PC-3 (cell line): ENCODE results near the gene NCAPD2. TPM values are rescaled to one million over a fixed set of nuclear protein-coding genes. Genes with fewer than 3 reads are reported as not detected.

ENCODE experiments used
- ATAC-seq: fragments of 200-7000 bp; cut with Tn5 transposase; 2 replicates; pipeline ENCODE4 v1.9.1; 2020; ENCODE audit warnings: mild to moderate bottlenecking, moderate library complexity
- BruUV-seq: library from RNA; stranded (reverse); fragments of 400-500 nt; replicated peaks from 2 replicates; lab custom pipeline; 2021; lab: Mats Ljungman, UMichigan
- CTCF ChIA-PET: fragments of 300-600 bp; sonication (Branson Sonifier 250); formaldehyde crosslinking; loops from one replicate; lab custom pipeline; 2022; ENCODE audit warnings: antibody characterized with exemption; lab: Charles Lee
- POLR2A ChIA-PET: fragments of 300-600 bp; sonication (Branson Sonifier 250); formaldehyde crosslinking; loops from one replicate; lab custom pipeline; 2022; ENCODE audit warnings: antibody characterized with exemption; ENCODE audit not compliant: unreplicated experiment; lab: Charles Lee
- DNase-seq: peaks from one replicate; pipeline ENCODE4 v3.0.0-alpha.2; 2015
- H2AFZ ChIP-seq: fragments of 300-600 bp; sonication (generic); 2 replicates; pipeline ENCODE4 v1.6.0; 2016; ENCODE audit warnings: antibody characterized with exemption, low read length
- H3F3A ChIP-seq: fragments of 300-600 bp; sonication (generic); one replicate; pipeline ENCODE4 v1.6.0; 2017; ENCODE audit warnings: antibody characterized with exemption, low read length, control low read depth, mild to moderate bottlenecking; ENCODE audit not compliant: unreplicated experiment
- H3K27ac ChIP-seq: fragments of 300-600 bp; sonication (generic); 2 replicates; pipeline ENCODE4 v1.5.1; 2016; ENCODE audit warnings: mild to moderate bottlenecking, low read length
- H3K27me3 ChIP-seq: fragments of 300-600 bp; sonication (generic); 2 replicates; pipeline ENCODE4 v1.6.1; 2016; ENCODE audit warnings: low read length, mixed read lengths
- H3K36me3 ChIP-seq: fragments of 300-600 bp; sonication (generic); 2 replicates; pipeline ENCODE4 v1.6.1; 2016; ENCODE audit warnings: low read depth, mixed run types, low read length, mixed read lengths
- H3K4me1 ChIP-seq: fragments of 300-600 bp; sonication (generic); 2 replicates; pipeline ENCODE4 v1.5.1; 2016; ENCODE audit warnings: low read length; ENCODE audit not compliant: insufficient read depth
- H3K4me2 ChIP-seq: fragments of 300-600 bp; sonication (generic); 2 replicates; pipeline ENCODE4 v1.6.0; 2016; ENCODE audit warnings: low read length
- H3K4me3 ChIP-seq: fragments of 300-600 bp; sonication (generic); 2 replicates; pipeline ENCODE4 v1.5.1; 2016; ENCODE audit warnings: mild to moderate bottlenecking, low read length, mixed read lengths
- H3K79me2 ChIP-seq: fragments of 300-600 bp; sonication (generic); 2 replicates; pipeline ENCODE4 v1.6.1; 2017; ENCODE audit warnings: low read length, mixed read lengths
- H3K9ac ChIP-seq: fragments of 300-600 bp; sonication (generic); 2 replicates; pipeline ENCODE4 v1.6.0; 2016; ENCODE audit warnings: mild to moderate bottlenecking, low read length
- H3K9me2 ChIP-seq: fragments of 300-600 bp; sonication (generic); replicated peaks from 2 replicates; pipeline ENCODE4 v1.6.1; 2016; ENCODE audit warnings: mixed run types, low read length, mixed read lengths
- H3K9me3 ChIP-seq: fragments of 300-600 bp; sonication (generic); 2 replicates; pipeline ENCODE4 v1.6.1; 2016; ENCODE audit warnings: low read length, mixed read lengths
- H4K20me1 ChIP-seq: fragments of 300-600 bp; sonication (generic); 2 replicates; pipeline ENCODE4 v1.6.1; 2016; ENCODE audit warnings: low read length, mixed read lengths
- CTCF ChIP-seq: fragments of 300-600 bp; sonication (generic); conservative IDR thresholded peaks from 2 replicates; pipeline ENCODE4 v1.5.1; 2017; ENCODE audit warnings: antibody characterized with exemption, low read depth, mild to moderate bottlenecking, low read length
- EZH2 ChIP-seq: fragments of 300-600 bp; sonication (generic); IDR thresholded peaks from one replicate; pipeline ENCODE4 v1.6.1; 2017; ENCODE audit warnings: antibody characterized with exemption, mild to moderate bottlenecking, low read length; ENCODE audit not compliant: unreplicated experiment
- EZH2phosphoT487 ChIP-seq: fragments of 300-600 bp; sonication (generic); IDR thresholded peaks from 2 replicates; pipeline ENCODE4 v1.6.1; 2018; ENCODE audit warnings: mild to moderate bottlenecking, antibody characterized with exemption, low read length, borderline replicate concordance
- intact Hi-C: fragments of 100-400 bp; cut with micrococcal nuclease; formaldehyde crosslinking; loops from 2 replicates; pipeline ENCODE4 v1.9.0; 2023
- total RNA-seq: library from RNA; depleted of rRNA; stranded (reverse); fragments of >200 nt; gene quantifications from 2 replicates; pipeline ENCODE4 v1.2.3, GENCODE V29; 2014

Gene NCAPD2
- total RNA-seq, 1 experiment from 2014 or later: 105 TPM

GRCh38 chr12:6552140-6552551 lies 58.2 kb downstream of the NCAPD2 start:
- intact Hi-C loops: no loop called here
- Histone ChIP-seq H3K79me2 (no peaks in the 10 kb centered on the region), H3K4me1 (peaks cover 19% of the 10 kb centered on the region)

GRCh38 chr12:6553051-6553868 lies 59.4 kb downstream of the NCAPD2 start:
- intact Hi-C loops: no loop called here
- no peaks in the 10 kb centered on the region for H3K9me2 ChIP-seq
- peaks cover 11% of the 10 kb centered on the region for H3K4me1 ChIP-seq
- no TSS peak for BruUV-seq
- H2AFZ ChIP-seq: no peak overlapping the region
- DNase-seq (no peak), ATAC-seq (peak; percentile 12)
- H3K4me2 ChIP-seq: no peak overlapping the region
- H3K9me3 ChIP-seq: no peaks in the 10 kb centered on the region
- H3K27me3 ChIP-seq: no peaks in the 10 kb centered on the region
- H3K4me3 ChIP-seq: no peak overlapping the region
- peaks cover 13% of the 10 kb centered on the region for H3K36me3 ChIP-seq
- TF ChIP-seq EZH2: no peak
- TF ChIP-seq CTCF: no peak
- no peak for TF ChIP-seq EZH2phosphoT487
- H3F3A ChIP-seq: no peaks in the 10 kb centered on the region
- H3K79me2 ChIP-seq: no peaks in the 10 kb centered on the region
- ChIA-PET POLR2A (interaction anchor here (0.5 to 0.6 kb wide), 2 partner anchors 19 kb away, joined by 11 to 36 read pairs; partner anchors contain the start of gene GAPDH), CTCF (interaction anchor here (0.5 to 0.7 kb wide), 2 partner anchors 83 to 136 kb away, joined by 5 read pairs; partner anchors contain the start of gene ZNF384)
- no peaks in the 10 kb centered on the region for H4K20me1 ChIP-seq
- H3K9ac ChIP-seq: no peak overlapping the region
- H3K27ac ChIP-seq: no peak overlapping the region

More at GRCh38 chr12:6552140-6552551, 58.2 kb downstream of the NCAPD2 start:
- no peak overlapping the region for H3K9ac ChIP-seq
- CTCF ChIA-PET: interaction anchor here (0.6 to 1.0 kb wide), 2 partner anchors 11 to 13 kb away, joined by 3 to 8 read pairs; no protein-coding TSS in a partner anchor
- no peak overlapping the region for H2AFZ ChIP-seq
- no peak overlapping the region for H3K4me2 ChIP-seq
- no peaks in the 10 kb centered on the region for H3K9me3 ChIP-seq
- DNase-seq: no peak
- no peaks in the 10 kb centered on the region for H4K20me1 ChIP-seq
- peak; percentile 46 for ATAC-seq
- no peaks in the 10 kb centered on the region for H3K9me2 ChIP-seq
- H3K27ac ChIP-seq: no peak overlapping the region
- no peaks in the 10 kb centered on the region for H3K27me3 ChIP-seq
- no peak overlapping the region for H3K4me3 ChIP-seq
- no TSS peak for BruUV-seq
- H3K36me3 ChIP-seq: peaks cover 7% of the 10 kb centered on the region; the same call in 1 of the 2 replicates
- H3F3A ChIP-seq: no peaks in the 10 kb centered on the region
- POLR2A ChIA-PET: no interaction called here
- TF ChIP-seq EZH2phosphoT487: no peak
- no peak for TF ChIP-seq EZH2
- no peak for TF ChIP-seq CTCF
